ENCODE results near the gene ARHGAP26.

ARHGAP26 gene

DNA sequence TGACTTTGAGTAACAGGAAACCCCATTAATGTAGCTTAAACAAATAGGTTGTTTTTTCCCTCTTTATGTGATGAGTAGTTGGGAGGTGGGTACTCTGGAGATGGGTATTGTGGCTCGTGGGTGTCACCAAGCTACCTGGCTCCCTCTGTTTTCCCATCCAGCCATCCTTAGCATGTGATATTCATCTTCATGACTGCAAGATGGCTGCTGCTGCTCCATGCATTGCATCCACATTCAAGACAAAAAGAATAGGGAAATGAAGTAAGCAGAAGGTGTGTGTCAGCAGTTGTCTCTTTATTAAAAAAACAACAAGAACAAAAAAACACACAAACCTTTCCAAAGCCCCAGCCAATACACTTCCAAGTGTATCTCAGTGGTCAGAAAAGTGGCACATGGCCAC, 6.5 kb upstream of the ARHGAP26 start:
- H3K27me3 ChIP-seq (ENCODE audit: insufficient read depth, low read length), result 0 out of 2 replicates have a peak, but pooled peaks cover 5% of the 10 kb centered on the region
- no peak for TF ChIP-seq CTCF (IDR thresholded peaks at IDR 0.05; ENCODE audit: low read length)
- no peak for TF ChIP-seq EZH2 (IDR thresholded peaks at IDR 0.05; ENCODE audit: borderline replicate concordance, low read length)
- H4K20me1 ChIP-seq (ENCODE audit: insufficient read depth, low read length), result no peaks in the 10 kb centered on the region
- H2AFZ ChIP-seq (ENCODE audit: low read length), result no peak overlapping the region
- H3K79me2 ChIP-seq (ENCODE audit: insufficient read depth, low read length), result no peaks in the 10 kb centered on the region
- H3K9ac ChIP-seq (ENCODE audit: low read length), result no peak overlapping the region
- no peaks in the 10 kb centered on the region for H3K4me1 ChIP-seq (ENCODE audit: insufficient read depth, low read length, severe bottlenecking)
- no peak overlapping the region for H3K4me3 ChIP-seq (ENCODE audit: low read depth, low read length, poor library complexity, severe bottlenecking)
- H3F3A ChIP-seq (ENCODE audit: insufficient read depth, low read length), result no peaks in the 10 kb centered on the region
- H3K27ac ChIP-seq (ENCODE audit: low read depth, low read length, poor library complexity, severe bottlenecking), result no peak overlapping the region
- no peaks in the 10 kb centered on the region for H3K36me3 ChIP-seq (ENCODE audit: insufficient read depth, low read length)
- no peaks in the 10 kb centered on the region for H3K9me3 ChIP-seq (ENCODE audit: low read length)
- H3K4me2 ChIP-seq (ENCODE audit: low read length), result no peak overlapping the region
- no peaks in the 10 kb centered on the region for H3K9me2 ChIP-seq (ENCODE audit: low read depth, low read length)

DNA sequence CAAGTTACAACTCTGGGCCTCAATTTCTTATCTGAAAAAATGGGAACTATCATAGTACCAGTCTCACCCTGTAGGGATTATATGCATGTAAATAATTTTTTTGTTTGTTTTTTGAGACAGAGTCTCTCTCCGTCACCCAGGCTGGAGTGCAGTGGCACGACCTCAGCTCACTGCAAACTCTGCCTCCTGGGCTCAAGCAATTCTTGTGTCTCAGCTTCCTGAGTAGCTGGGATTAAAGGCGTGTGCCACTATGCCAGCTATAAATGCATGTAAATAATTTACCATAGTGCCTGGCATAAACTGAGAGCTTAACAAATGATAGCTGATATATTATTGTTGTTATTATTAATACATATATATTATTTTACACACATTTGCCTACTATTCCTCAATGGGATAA, 3.0 kb upstream of the ARHGAP26 start:
- Histone ChIP-seq H3K27me3 (ENCODE audit: insufficient read depth, low read length) (0 out of 2 replicates have a peak, but pooled peaks cover 5% of the 10 kb centered on the region), H3K79me2 (ENCODE audit: insufficient read depth, low read length) (no peaks in the 10 kb centered on the region), H3K9me3 (ENCODE audit: low read length) (no peaks in the 10 kb centered on the region), H3K27ac (ENCODE audit: low read depth, low read length, poor library complexity, severe bottlenecking) (no peak overlapping the region), H3K4me1 (ENCODE audit: insufficient read depth, low read length, severe bottlenecking) (peaks cover 12% of the 10 kb centered on the region), H3K36me3 (ENCODE audit: insufficient read depth, low read length) (no peaks in the 10 kb centered on the region), H3K4me3 (ENCODE audit: low read depth, low read length, poor library complexity, severe bottlenecking) (no peak overlapping the region), H3K9ac (ENCODE audit: low read length) (no peak overlapping the region), H4K20me1 (ENCODE audit: insufficient read depth, low read length) (no peaks in the 10 kb centered on the region), H2AFZ (ENCODE audit: low read length) (no peak overlapping the region), H3K9me2 (ENCODE audit: low read depth, low read length) (no peaks in the 10 kb centered on the region), H3F3A (ENCODE audit: insufficient read depth, low read length) (no peaks in the 10 kb centered on the region), H3K4me2 (ENCODE audit: low read length) (no peak overlapping the region)
- TF ChIP-seq EZH2 (IDR thresholded peaks at IDR 0.05; ENCODE audit: borderline replicate concordance, low read length), result no peak
- no peak for TF ChIP-seq CTCF (IDR thresholded peaks at IDR 0.05; ENCODE audit: low read length)

GRCh38 chr5:142767911-142768310, 2.3 kb upstream of the ARHGAP26 start:
- Histone ChIP-seq H3K79me2 (ENCODE audit: insufficient read depth, low read length) (no peaks in the 10 kb centered on the region), H2AFZ (ENCODE audit: low read length) (no peak overlapping the region), H3F3A (ENCODE audit: insufficient read depth, low read length) (no peaks in the 10 kb centered on the region), H3K4me2 (ENCODE audit: low read length) (no peak overlapping the region), H3K4me1 (ENCODE audit: insufficient read depth, low read length, severe bottlenecking) (peaks cover 12% of the 10 kb centered on the region), H3K9ac (ENCODE audit: low read length) (no peak overlapping the region), H4K20me1 (ENCODE audit: insufficient read depth, low read length) (no peaks in the 10 kb centered on the region), H3K27me3 (ENCODE audit: insufficient read depth, low read length) (0 out of 2 replicates have a peak, but pooled peaks cover 5% of the 10 kb centered on the region), H3K27ac (ENCODE audit: low read depth, low read length, poor library complexity, severe bottlenecking) (no peak overlapping the region), H3K9me3 (ENCODE audit: low read length) (no peaks in the 10 kb centered on the region), H3K36me3 (ENCODE audit: insufficient read depth, low read length) (no peaks in the 10 kb centered on the region), H3K4me3 (ENCODE audit: low read depth, low read length, poor library complexity, severe bottlenecking) (no peak overlapping the region), H3K9me2 (ENCODE audit: low read depth, low read length) (no peaks in the 10 kb centered on the region)
- no peak for TF ChIP-seq CTCF (IDR thresholded peaks at IDR 0.05; ENCODE audit: low read length)
- TF ChIP-seq EZH2 (IDR thresholded peaks at IDR 0.05; ENCODE audit: borderline replicate concordance, low read length), result no peak
